Activated CD4-positive, alpha-beta memory T cell treated with anti-CD3 and anti-CD28 coated beads for 36 hours (primary cell): Measurements from ENCODE around the gene HSPA6. TPM values are rescaled to one million over a fixed set of nuclear protein-coding genes. Genes with fewer than 3 reads are reported as not detected.
A peak's percentile ranks its signal among the peaks of the same experiment; 100 is the strongest.
"Not testable (repeated sequence)": the region's sequence is repeated elsewhere in the genome, so short reads cannot be mapped to it uniquely, and the experiment has no call there.

Source experiments
- CTCF ChIA-PET: fragments of 350-600 bp; sonication (Branson Sonifier 250); formaldehyde crosslinking; loops from one replicate; lab custom pipeline; 2021; ENCODE audit warnings: antibody characterized with exemption, inconsistent platforms; lab: Charles Lee
- POLR2A ChIA-PET: fragments of 350-600 bp; sonication (Branson Sonifier 250); formaldehyde crosslinking; loops from one replicate; lab custom pipeline; 2021; ENCODE audit warnings: antibody characterized with exemption; lab: Charles Lee
- DNase-seq: peaks from one replicate; pipeline ENCODE4 v3.0.0-alpha.2; 2020
- H3K27ac Mint-ChIP-seq: one replicate; pipeline ENCODE4 v1.8.0; 2021; ENCODE audit warnings: mixed read lengths
- H3K27me3 Mint-ChIP-seq: one replicate; pipeline ENCODE4 v1.8.0; 2021; ENCODE audit warnings: mixed read lengths
- H3K36me3 Mint-ChIP-seq: one replicate; pipeline ENCODE4 v1.8.0; 2021; ENCODE audit warnings: mixed read lengths
- H3K4me1 Mint-ChIP-seq: one replicate; pipeline ENCODE4 v1.8.0; 2021; ENCODE audit warnings: low read depth, mixed read lengths
- H3K4me3 Mint-ChIP-seq: one replicate; pipeline ENCODE4 v1.8.0; 2021; ENCODE audit warnings: mild to moderate bottlenecking, mixed read lengths
- H3K9me3 Mint-ChIP-seq: one replicate; pipeline ENCODE4 v1.8.0; 2021; ENCODE audit warnings: mixed read lengths
- intact Hi-C: fragments of 100-400 bp; cut with micrococcal nuclease; formaldehyde crosslinking; loops from one replicate; pipeline ENCODE4 v1.15.1; 2023
- total RNA-seq, 2 experiments: library from RNA; stranded (reverse); gene quantifications; one replicate each; pipeline ENCODE4 v1.2.3, GENCODE V29; 2021

HSPA6 gene
- total RNA-seq, 2 experiments from 2014 or later, result 0.48 to 0.53 TPM

DNA sequence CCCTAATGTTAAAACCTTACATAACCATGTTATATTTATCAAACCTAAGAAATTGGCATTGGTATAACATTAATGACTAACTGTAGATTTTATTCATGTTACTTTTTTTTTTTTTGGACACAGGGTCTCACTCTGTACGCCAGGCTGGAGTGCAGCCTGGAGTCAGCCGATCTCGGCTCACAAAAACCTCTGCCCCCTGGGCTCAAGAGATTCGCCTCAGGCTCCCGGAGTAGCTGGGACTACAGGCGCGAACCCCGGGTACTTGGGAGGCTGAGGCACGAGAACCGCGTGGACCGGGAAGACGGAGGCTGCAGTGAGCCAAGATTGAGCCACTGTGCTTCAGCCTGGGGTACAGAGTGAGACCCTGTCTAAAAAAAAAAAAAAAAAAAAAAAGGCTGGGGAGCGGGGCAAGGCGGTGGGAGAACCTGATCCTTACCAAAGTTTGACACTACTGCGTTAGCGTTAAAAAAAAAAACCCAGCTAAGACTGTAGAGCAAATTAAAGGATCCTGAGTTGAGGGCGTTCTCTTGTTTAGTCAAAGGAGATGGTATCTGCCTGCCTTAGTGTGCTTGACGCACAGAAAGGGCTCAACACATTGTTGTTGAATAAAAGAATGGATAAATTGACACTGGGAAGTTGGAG, 5.2 kb downstream of the HSPA6 start:
- H3K4me1 Mint-ChIP-seq, result peaks cover 15% of the 10 kb centered on the region
- POLR2A ChIA-PET, H3K9me3 Mint-ChIP-seq, H3K36me3 Mint-ChIP-seq, H3K27me3 Mint-ChIP-seq, DNase-seq, CTCF ChIA-PET: not testable (repeated sequence)
- peak overlapping the region; percentile 87 for H3K4me3 Mint-ChIP-seq
- intact Hi-C loops, result loop anchor here (10.0 kb wide), 1 partner anchor 215 kb away; the partner anchor contains the start of gene DUSP12
- H3K27ac Mint-ChIP-seq, result peak overlapping the region; percentile 92

DNA sequence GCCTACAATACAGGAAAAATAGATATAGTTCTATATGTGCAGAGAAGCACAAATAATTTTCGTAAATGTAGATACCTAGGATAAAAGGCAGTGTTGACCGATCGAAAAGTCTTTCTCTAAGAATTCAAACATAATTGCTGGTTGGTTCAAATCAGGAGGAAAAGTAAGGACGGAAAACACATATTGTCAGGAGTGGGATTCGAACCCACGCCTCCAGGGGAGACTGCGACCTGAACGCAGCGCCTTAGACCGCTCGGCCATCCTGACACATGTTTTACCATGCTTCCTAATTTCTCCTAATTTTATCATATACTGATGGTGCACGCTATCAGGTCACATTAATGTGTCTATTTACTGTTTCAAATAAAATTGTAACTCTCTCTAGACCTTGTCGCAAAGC, 5.8 kb downstream of the HSPA6 start:
- H3K27me3 Mint-ChIP-seq, POLR2A ChIA-PET, H3K36me3 Mint-ChIP-seq, H3K9me3 Mint-ChIP-seq: not testable (repeated sequence)
- intact Hi-C loops, result loop anchor here (10.0 kb wide), 1 partner anchor 215 kb away; the partner anchor contains the start of gene DUSP12
- Mint-ChIP-seq H3K4me3 (peak overlapping the region; percentile 87), H3K4me1 (peaks cover 12% of the 10 kb centered on the region), H3K27ac (peak overlapping the region; percentile 92)
- DNase-seq, result peak; percentile 78
- CTCF ChIA-PET, result interaction anchor here (1.1 to 1.8 kb wide), 2 partner anchors 208 to 210 kb away, joined by 3 to 6 read pairs; no protein-coding TSS in a partner anchor

DNA sequence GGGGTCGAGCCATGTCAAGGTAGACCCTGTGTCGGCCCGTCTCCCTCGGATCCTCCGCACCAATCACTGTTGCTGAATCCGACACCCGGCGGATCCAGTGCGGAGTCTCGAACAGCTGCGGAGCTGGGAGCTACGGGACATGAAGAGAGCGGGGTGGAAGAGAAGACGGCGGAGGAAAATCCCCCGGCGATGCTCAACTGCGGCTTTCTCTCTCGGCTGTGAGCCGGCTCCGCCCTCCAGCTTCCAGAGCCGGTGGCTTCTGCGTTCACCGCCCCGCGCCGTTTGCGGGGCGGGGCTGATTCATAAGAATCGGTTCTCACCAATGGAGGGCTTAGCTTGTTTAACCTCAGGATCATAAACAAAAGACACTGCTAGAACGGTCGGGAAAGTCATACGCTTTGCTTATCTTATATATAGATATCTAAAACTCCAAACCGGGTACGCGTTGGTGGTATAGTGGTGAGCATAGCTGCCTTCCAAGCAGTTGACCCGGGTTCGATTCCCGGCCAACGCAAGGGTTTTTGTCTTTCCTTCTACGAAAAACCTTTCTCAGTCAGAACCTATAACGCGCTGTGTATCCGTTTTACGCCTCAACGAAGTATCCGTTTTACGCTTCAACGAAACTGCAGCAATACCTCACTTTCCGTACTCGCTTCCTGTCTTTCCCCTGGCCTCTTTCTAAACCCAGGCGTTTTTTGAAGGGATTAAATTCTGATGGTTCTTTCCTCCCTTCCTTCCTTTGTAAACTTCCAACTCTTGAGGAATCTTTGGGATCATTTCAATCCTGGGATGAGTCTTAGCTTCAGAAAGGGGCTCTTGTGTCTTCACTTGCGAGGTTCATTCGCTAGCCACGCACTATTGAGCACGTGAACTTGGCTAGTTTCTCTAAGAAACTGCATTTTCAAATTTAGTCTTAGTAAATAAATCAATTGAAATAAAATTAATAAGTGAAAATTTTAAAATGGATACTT, 6.6 kb downstream of the HSPA6 start:
- CTCF ChIA-PET, result interaction anchor here (1.1 to 1.8 kb wide), 2 partner anchors 208 to 210 kb away, joined by 3 to 6 read pairs; no protein-coding TSS in a partner anchor
- intact Hi-C loops, result loop anchor here (1.0 to 10.0 kb wide), 2 partner anchors 9 to 214 kb away; partner anchors contain the start of gene DUSP12
- peak overlapping the region; percentile 92 for H3K27ac Mint-ChIP-seq
- peak; percentile 94 for DNase-seq
- peaks cover 12% of the 10 kb centered on the region for H3K4me1 Mint-ChIP-seq
- H3K36me3 Mint-ChIP-seq, H3K9me3 Mint-ChIP-seq, H3K27me3 Mint-ChIP-seq, POLR2A ChIA-PET: not testable (repeated sequence)
- H3K4me3 Mint-ChIP-seq, result peak overlapping the region; percentile 87

DNA sequence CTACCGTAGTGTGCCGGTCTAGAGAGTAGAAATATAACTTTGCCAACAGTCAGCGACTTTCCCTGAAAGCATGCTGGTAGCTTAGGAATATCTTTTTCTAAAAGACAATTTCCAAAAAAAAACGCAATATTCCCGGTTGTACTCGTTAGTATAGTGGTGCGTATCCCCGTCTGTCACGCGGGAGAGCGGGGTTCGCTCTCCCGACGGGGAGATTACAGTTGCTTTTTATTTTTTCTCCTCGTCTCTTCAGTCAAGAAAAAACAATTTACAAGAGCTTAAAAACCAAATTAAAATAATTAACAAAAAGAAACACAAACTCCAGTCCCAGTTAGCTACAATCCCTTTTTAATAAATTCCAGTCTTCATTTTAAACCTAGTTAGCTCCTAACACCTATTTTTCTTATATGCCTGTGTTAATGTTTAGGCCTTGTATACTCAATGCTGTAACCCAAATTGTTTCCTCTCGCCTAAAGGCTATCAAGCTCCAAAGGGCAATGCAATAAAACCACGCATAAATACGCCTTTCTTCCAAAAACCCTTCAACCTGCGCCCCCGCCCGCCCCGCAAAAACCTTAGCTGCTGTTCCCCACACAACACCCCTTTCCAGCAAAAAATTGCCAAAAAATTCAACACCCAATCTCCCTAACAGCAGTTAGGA, 7.8 kb downstream of the HSPA6 start:
- POLR2A ChIA-PET, result interaction anchor here (0.6 to 1.3 kb wide), 2 partner anchors 35 to 218 kb away, joined by 3 to 5 read pairs; partner anchors contain the start of gene DUSP12
- intact Hi-C loops, result loop anchor here (1.0 to 10.0 kb wide), 2 partner anchors 8 to 213 kb away; partner anchors contain the start of gene DUSP12
- no peak overlapping the region for H3K4me3 Mint-ChIP-seq
- DNase-seq, result no peak
- H3K27me3 Mint-ChIP-seq, result peaks cover 5% of the 10 kb centered on the region
- no peak overlapping the region for H3K27ac Mint-ChIP-seq
- H3K9me3 Mint-ChIP-seq, result no peaks in the 10 kb centered on the region
- peaks cover 13% of the 10 kb centered on the region for H3K4me1 Mint-ChIP-seq
- peaks cover 4% of the 10 kb centered on the region for H3K36me3 Mint-ChIP-seq
- CTCF ChIA-PET, result interaction anchor here (0.6 to 1.8 kb wide), 5 partner anchors 45 to 946 kb away, joined by 3 to 6 read pairs (median 3); no protein-coding TSS in a partner anchor

DNA sequence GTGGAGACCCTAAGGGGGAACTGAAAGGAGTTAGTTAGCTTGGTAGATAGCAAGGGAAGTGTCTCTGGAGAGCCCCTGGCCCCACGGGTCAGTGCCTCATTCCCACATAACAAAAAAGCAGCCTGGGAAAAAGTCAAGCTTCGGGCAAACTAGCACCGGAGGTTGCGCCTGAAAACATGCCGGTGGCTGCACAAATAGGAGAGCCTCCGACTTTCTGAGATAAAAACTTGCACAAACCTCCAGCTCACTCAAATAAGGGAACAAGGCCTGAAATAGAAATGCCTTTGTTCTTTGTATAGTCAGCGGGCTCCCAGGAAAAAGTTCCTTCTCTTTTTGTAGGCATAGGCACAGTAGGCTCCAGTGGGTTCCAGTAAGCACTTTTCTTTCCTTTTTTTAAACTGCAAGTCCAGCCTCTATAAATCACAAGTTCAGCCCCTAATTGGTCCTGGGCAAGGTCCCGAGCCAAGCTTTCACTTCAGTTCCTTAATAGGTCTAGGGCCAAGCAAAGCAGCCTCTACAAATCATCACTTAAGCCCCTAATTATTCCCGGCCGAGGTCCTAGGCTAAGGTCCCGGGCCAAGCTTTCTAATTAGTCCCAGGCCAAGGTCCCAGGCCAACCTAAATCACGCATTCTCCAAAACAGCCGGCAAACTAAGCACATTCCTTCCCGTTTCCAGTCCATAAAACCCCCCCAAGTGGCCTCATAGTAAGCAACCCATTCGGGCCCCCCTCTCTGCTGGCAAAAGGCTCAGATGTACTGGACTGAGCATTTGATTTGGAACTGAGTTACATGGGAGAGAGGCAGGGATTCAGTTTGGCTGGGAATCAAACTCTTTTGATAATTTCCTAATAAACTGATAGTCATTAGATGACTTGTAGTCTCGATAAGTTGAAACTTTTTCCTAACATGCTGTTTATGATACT, 8.6 kb downstream of the HSPA6 start:
- peaks cover 18% of the 10 kb centered on the region for H3K4me1 Mint-ChIP-seq
- H3K4me3 Mint-ChIP-seq, DNase-seq, H3K27ac Mint-ChIP-seq, H3K36me3 Mint-ChIP-seq, H3K27me3 Mint-ChIP-seq, H3K9me3 Mint-ChIP-seq: not testable (repeated sequence)
- POLR2A ChIA-PET, result interaction anchor here (0.6 to 1.3 kb wide), 2 partner anchors 36 to 217 kb away, joined by 3 to 5 read pairs; partner anchors contain the start of gene DUSP12
- CTCF ChIA-PET, result interaction anchor here (0.6 to 1.2 kb wide), 3 partner anchors 46 to 208 kb away, joined by 3 read pairs; no protein-coding TSS in a partner anchor
- intact Hi-C loops, result loop anchor here (10.0 kb wide), 1 partner anchor 212 kb away; the partner anchor contains the start of gene DUSP12

DNA sequence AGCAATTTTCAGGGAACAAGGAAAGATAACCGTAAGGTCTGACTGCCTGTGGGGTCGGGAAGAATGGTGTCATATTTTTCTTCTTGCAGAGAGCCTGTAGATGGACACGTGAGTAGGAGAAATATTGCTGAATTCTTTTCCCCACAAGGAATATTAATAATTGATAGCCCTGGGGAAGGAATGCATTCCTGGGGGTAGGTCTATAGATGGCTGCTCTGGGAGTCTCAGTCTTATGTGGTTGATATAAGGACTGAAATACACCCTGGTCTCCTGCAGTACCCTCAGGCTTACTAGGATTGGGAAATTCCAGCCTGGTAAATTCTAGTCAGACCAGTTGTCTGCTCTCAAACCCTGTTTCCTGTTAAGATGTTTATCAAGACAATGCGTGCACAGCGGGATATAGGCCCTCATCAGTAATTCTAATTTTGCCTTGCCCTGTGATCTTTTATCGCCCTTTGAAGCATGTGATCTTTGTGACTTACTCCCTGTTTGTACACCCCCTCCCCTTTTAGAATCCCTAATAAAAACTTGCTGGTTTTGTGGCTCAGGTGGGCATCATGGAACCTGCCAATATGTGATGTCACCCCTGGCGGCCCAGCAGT, 12.8 kb downstream of the HSPA6 start:
- POLR2A ChIA-PET, H3K4me3 Mint-ChIP-seq, H3K27ac Mint-ChIP-seq, H3K36me3 Mint-ChIP-seq, DNase-seq, H3K27me3 Mint-ChIP-seq, H3K9me3 Mint-ChIP-seq, CTCF ChIA-PET: not testable (repeated sequence)
- H3K4me1 Mint-ChIP-seq, result peaks cover 36% of the 10 kb centered on the region
- intact Hi-C loops, result loop anchor here (10.0 kb wide), 1 partner anchor 208 kb away; the partner anchor contains the start of gene DUSP12

DNA sequence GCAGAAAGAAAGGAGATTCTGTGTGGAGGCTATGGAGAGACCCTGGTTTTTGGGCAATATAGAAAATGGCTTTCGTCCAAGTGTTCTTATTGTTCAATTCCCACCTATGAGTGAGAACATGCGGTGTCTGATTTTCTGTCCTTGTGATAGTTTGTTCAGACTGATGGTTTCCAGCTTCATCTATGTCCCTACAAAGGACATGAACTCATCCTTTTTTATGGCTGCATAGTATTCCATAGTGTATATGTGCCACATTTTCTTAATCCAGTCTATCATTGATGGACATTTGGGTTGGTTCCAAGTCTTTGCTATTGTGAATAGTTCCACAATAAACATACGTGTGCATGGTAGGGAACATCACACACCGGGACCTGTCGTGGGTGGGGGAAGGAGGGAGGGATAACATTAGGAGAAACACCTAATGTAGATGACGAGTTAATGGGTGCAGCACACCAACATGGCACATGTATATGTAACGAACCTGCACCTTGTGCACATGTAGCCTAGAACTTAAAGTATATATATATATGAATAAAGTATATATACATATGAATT, 14.7 kb downstream of the HSPA6 start:
- CTCF ChIA-PET, result interaction anchor here (1.4 to 1.7 kb wide), 2 partner anchors 52 to 200 kb away, joined by 5 read pairs; no protein-coding TSS in a partner anchor
- H3K9me3 Mint-ChIP-seq, H3K27me3 Mint-ChIP-seq, H3K36me3 Mint-ChIP-seq, POLR2A ChIA-PET, DNase-seq: not testable (repeated sequence)
- intact Hi-C loops, result loop anchor here (10.0 kb wide), 1 partner anchor 206 kb away; the partner anchor contains the start of gene DUSP12
- H3K4me3 Mint-ChIP-seq, result peak overlapping the region; percentile 95
- H3K27ac Mint-ChIP-seq, result peak overlapping the region; percentile 33
- H3K4me1 Mint-ChIP-seq, result peaks cover 52% of the 10 kb centered on the region

DNA sequence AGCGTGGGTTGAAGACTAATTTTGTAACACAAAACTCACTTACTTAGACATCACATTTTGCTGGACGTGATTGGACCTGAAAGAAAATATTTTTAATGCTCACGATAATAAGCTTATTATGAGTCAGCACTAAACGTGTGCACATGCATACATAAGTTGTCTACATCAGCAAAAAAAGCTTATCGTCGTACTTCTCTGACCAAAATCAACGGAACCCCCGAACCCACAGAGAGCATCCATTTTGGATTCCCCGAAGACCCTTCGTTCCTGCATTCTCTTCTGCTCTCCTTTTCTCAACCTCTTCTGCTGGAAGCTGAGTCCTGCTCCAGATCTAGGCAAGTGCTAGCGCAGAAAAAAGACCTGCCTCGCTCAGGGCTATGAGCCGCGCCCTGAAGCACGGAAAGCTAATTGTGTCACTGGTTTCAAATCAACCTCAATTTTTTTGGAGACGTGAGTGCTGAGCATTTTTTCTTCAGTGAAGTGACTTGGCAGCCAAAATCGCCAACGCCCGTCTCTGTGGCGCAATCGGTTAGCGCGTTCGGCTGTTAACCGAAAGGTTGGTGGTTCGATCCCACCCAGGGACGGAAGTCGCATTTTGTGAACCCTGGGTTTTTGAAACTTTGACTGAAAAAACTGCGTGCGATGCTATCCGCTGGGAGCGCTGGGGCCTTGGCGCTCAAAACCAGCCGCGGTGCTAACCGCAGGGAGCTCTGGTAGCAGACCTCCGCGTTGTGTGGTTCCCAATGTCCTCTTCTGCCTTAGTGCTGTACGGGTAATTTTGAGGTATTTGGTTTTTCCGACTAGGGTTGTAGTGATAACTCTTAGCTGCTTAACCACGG, 15.6 kb downstream of the HSPA6 start:
- peak; percentile 95 for DNase-seq
- Mint-ChIP-seq H3K4me3 (peak overlapping the region; percentile 95), H3K4me1 (peaks cover 56% of the 10 kb centered on the region), H3K27ac (peak overlapping the region; percentile 94)
- H3K36me3 Mint-ChIP-seq, H3K9me3 Mint-ChIP-seq, H3K27me3 Mint-ChIP-seq: not testable (repeated sequence)
- ChIA-PET POLR2A (interaction anchor here (0.7 kb wide), 1 partner anchor 72 kb away, joined by 3 read pairs; no protein-coding TSS in a partner anchor), CTCF (interaction anchor here (1.4 to 1.7 kb wide), 3 partner anchors 51 to 199 kb away, joined by 3 to 5 read pairs (median 5); no protein-coding TSS in a partner anchor)
- intact Hi-C loops, result loop anchor here (1.0 to 10.0 kb wide), 4 partner anchors 9 to 205 kb away; partner anchors contain the start of genes DUSP12 and HSPA6

DNA sequence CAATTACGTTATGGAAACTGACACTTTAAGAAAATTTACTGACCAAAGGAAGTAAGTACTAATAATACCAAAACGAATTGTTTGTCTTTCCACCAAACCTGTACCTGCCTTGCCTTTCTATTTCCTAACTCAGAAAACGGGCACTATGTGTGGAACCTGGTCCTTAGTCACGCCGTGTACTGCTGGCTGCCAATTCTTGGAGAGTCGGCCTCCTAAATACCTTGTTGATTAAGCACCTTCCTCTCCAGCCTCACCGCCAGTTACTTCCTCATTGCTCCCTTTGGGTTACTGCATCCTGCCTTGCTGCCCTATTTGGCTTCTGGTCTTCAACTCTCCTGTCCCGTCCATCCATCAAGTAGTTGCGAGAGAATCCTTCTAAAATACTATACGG, 16.2 kb downstream of the HSPA6 start:
- intact Hi-C loops, result loop anchor here (1.0 to 2.0 kb wide), 3 partner anchors 9 to 72 kb away; partner anchors contain the start of gene HSPA6
- H3K9me3 Mint-ChIP-seq, POLR2A ChIA-PET, H3K27me3 Mint-ChIP-seq, H3K36me3 Mint-ChIP-seq: not testable (repeated sequence)
- Mint-ChIP-seq H3K4me1 (peaks cover 62% of the 10 kb centered on the region), H3K4me3 (peak overlapping the region; percentile 95), H3K27ac (peak overlapping the region; percentile 94)
- CTCF ChIA-PET, result interaction anchor here (1.4 to 1.7 kb wide), 3 partner anchors 52 to 198 kb away, joined by 3 to 5 read pairs (median 5); no protein-coding TSS in a partner anchor
- DNase-seq, result peak; percentile 41
